Measurements from ENCODE around the gene SLC8A1. TPM values are rescaled to one million over a fixed set of nuclear protein-coding genes. Genes with fewer than 3 reads are reported as not detected.

Gene SLC8A1
- total RNA-seq, 4 donors from 2014 or later, result 22.8 to 65.5 (median 42.0) TPM

DNA sequence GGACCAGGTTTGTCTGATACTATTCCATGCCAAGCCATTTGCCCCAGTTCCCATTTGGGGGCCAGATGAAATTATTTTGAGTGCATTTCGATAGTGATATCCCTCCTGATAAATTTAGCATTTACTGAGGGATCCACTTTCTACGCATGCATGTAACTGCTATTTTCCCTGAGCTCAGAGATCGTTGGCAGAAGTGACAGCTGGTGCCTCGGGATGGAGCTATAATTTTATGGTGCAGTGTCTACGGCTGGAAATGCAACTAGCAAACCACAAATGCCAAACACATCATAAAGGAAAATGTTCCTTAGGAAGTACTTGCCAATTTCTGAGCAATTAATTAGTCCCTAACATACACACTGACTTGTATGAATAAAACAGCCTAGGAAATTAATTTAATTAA, 254.8 kb downstream of the SLC8A1 start:
- H3K9me3 ChIP-seq, result no peaks in the 10 kb centered on the region
- intact Hi-C loops (cut with DNase I; ENCODE audit: low total_unique reads) (no loop called here), in situ Hi-C loops (cut with MboI; ENCODE audit: low pct_ligation_motif_present in 1 of 4, low pct_unique_long_range_greater_than_20kb in 1 of 4, low sequenced_read_pairs in 3 of 4) (no loop called here)
- no peaks in the 10 kb centered on the region for H3K27me3 ChIP-seq
- no peak overlapping the region for H3K4me3 ChIP-seq
- DNase-seq, result no peak
- TF ChIP-seq EP300 (IDR thresholded peaks at IDR 0.05; ENCODE audit: low read depth) (no peak), POLR2AphosphoS5 (IDR thresholded peaks at IDR 0.05) (no peak), POLR2A (IDR thresholded peaks at IDR 0.05) (no peak)
- TF ChIP-seq, protein P1, sequence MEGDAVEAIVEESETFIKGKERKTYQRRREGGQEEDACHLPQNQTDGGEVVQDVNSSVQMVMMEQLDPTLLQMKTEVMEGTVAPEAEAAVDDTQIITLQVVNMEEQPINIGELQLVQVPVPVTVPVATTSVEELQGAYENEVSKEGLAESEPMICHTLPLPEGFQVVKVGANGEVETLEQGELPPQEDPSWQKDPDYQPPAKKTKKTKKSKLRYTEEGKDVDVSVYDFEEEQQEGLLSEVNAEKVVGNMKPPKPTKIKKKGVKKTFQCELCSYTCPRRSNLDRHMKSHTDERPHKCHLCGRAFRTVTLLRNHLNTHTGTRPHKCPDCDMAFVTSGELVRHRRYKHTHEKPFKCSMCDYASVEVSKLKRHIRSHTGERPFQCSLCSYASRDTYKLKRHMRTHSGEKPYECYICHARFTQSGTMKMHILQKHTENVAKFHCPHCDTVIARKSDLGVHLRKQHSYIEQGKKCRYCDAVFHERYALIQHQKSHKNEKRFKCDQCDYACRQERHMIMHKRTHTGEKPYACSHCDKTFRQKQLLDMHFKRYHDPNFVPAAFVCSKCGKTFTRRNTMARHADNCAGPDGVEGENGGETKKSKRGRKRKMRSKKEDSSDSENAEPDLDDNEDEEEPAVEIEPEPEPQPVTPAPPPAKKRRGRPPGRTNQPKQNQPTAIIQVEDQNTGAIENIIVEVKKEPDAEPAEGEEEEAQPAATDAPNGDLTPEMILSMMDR (IDR thresholded peaks at IDR 0.05), result no peak
- peaks cover 0 to 25% (median 3%) of the 10 kb centered on the region in 4 donors for H3K4me1 ChIP-seq
- WGBS, 2 donors (ENCODE audit: low coverage in 1 of 2), result 56 to 60% methylated on average over 4 to 5 of the region's 5 CpGs
- H3K36me3 ChIP-seq, result no peaks in the 10 kb centered on the region
- H3K27ac ChIP-seq, result no peak overlapping the region

- intact Hi-C loops (cut with DNase I; ENCODE audit: low total_unique reads) (no loop called here), in situ Hi-C loops (cut with MboI; ENCODE audit: low pct_ligation_motif_present in 1 of 4, low pct_unique_long_range_greater_than_20kb in 1 of 4, low sequenced_read_pairs in 3 of 4) (no loop called here)
- H3K4me3 ChIP-seq, result no peak overlapping the region
- peaks cover 0 to 25% (median 3%) of the 10 kb centered on the region in 4 donors for H3K4me1 ChIP-seq
- H3K27me3 ChIP-seq, result no peaks in the 10 kb centered on the region
- no peaks in the 10 kb centered on the region for H3K9me3 ChIP-seq
- DNase-seq, result no peak
- no peak for TF ChIP-seq POLR2AphosphoS5 (IDR thresholded peaks at IDR 0.05)
- TF ChIP-seq POLR2A (IDR thresholded peaks at IDR 0.05), result no peak
- TF ChIP-seq, protein P1 (IDR thresholded peaks at IDR 0.05), result no peak
- no peak for TF ChIP-seq EP300 (IDR thresholded peaks at IDR 0.05; ENCODE audit: low read depth)
- no peaks in the 10 kb centered on the region for H3K36me3 ChIP-seq
- no peak overlapping the region for H3K27ac ChIP-seq
Measured at GRCh38 chr2:40193670-40194026, 258.2 kb downstream of the SLC8A1 start.

GRCh38 chr2:40192864-40193669, 258.8 kb downstream of the SLC8A1 start:
- Histone ChIP-seq H3K27ac (no peak overlapping the region), H3K27me3 (no peaks in the 10 kb centered on the region), H3K4me3 (no peak overlapping the region), H3K4me1 (peaks cover 0 to 25% (median 3%) of the 10 kb centered on the region in 4 donors), H3K9me3 (no peaks in the 10 kb centered on the region), H3K36me3 (no peaks in the 10 kb centered on the region)
- TF ChIP-seq POLR2A (IDR thresholded peaks at IDR 0.05), result no peak
- WGBS, 2 donors (ENCODE audit: low coverage in 1 of 2), result 55 to 59% methylated on average over 6 of the region's 6 CpGs
- no peak for DNase-seq
- intact Hi-C loops (cut with DNase I; ENCODE audit: low total_unique reads), result no loop called here
- in situ Hi-C loops (cut with MboI; ENCODE audit: low pct_ligation_motif_present in 1 of 4, low pct_unique_long_range_greater_than_20kb in 1 of 4, low sequenced_read_pairs in 3 of 4), result no loop called here

GRCh38 chr2:40190457-40190856, 261.4 kb downstream of the SLC8A1 start:
- Histone ChIP-seq H3K9me3 (no peaks in the 10 kb centered on the region), H3K4me3 (no peak overlapping the region), H3K36me3 (no peaks in the 10 kb centered on the region), H3K27me3 (no peaks in the 10 kb centered on the region), H3K4me1 (peaks cover 0 to 25% (median 2%) of the 10 kb centered on the region in 4 donors), H3K27ac (no peak overlapping the region)
- intact Hi-C loops (cut with DNase I; ENCODE audit: low total_unique reads) (no loop called here), in situ Hi-C loops (cut with MboI; ENCODE audit: low pct_ligation_motif_present in 1 of 4, low pct_unique_long_range_greater_than_20kb in 1 of 4, low sequenced_read_pairs in 3 of 4) (no loop called here)
- WGBS, 2 donors (ENCODE audit: low coverage in 1 of 2), result 73 to 75% methylated on average over 5 of the region's 5 CpGs
- TF ChIP-seq POLR2AphosphoS5 (IDR thresholded peaks at IDR 0.05), result no peak
- DNase-seq, result no peak

DNA sequence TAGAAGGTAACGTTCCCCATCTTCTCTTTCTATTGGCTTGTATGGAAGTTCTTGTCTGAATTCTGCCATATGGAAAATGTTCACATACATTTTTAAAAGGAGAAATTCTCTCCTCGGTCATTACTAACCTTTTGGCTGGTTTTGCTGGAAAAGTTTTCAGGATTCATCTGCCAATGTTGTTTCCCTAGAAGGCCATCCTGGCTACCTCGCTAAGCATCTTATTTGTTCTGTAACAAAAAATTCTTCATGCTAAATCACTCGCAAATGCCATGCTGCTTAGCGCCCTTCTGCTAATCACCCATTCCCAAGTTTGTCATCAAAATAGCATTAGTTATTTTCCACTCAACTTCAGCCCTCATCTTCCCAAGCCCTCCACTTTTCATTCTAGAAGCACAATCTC, 262.0 kb downstream of the SLC8A1 start:
- TF ChIP-seq POLR2AphosphoS5 (IDR thresholded peaks at IDR 0.05), result no peak
- no peak for TF ChIP-seq POLR2A (IDR thresholded peaks at IDR 0.05)
- TF ChIP-seq, protein P1 (IDR thresholded peaks at IDR 0.05), result no peak
- no peak for TF ChIP-seq EP300 (IDR thresholded peaks at IDR 0.05; ENCODE audit: low read depth)
- H3K27me3 ChIP-seq, result no peaks in the 10 kb centered on the region
- intact Hi-C loops (cut with DNase I; ENCODE audit: low total_unique reads) (no loop called here), in situ Hi-C loops (cut with MboI; ENCODE audit: low pct_ligation_motif_present in 1 of 4, low pct_unique_long_range_greater_than_20kb in 1 of 4, low sequenced_read_pairs in 3 of 4) (no loop called here)
- peaks cover 0 to 20% (median 2%) of the 10 kb centered on the region in 4 donors for H3K4me1 ChIP-seq
- no peak overlapping the region for H3K4me3 ChIP-seq
- H3K9me3 ChIP-seq, result no peaks in the 10 kb centered on the region
- WGBS, 2 donors (ENCODE audit: low coverage in 1 of 2), result 74 to 83% methylated on average over 5 of the region's 5 CpGs
- H3K36me3 ChIP-seq, result no peaks in the 10 kb centered on the region
- DNase-seq, result no peak
- H3K27ac ChIP-seq, result no peak overlapping the region
